HEK293T (cell line): ENCODE measurements around the gene RSRC1.

Source experiments
- ARNT ChIP-seq: fragments of 450-650 bp; IDR thresholded peaks from 2 replicates; pipeline ENCODE4 v1.6.1; 2017; ENCODE audit warnings: mild to moderate bottlenecking
- CTBP1 ChIP-seq: fragments of 450-650 bp; IDR thresholded peaks from 2 replicates; pipeline ENCODE4 v1.6.1; 2016; ENCODE audit warnings: borderline replicate concordance
- FOXK2 ChIP-seq: fragments of 450-650 bp; IDR thresholded peaks from 2 replicates; pipeline ENCODE4 v1.6.1; 2016; ENCODE audit warnings: mild to moderate bottlenecking
- FOXM1 ChIP-seq: fragments of 450-650 bp; IDR thresholded peaks from 2 replicates; pipeline ENCODE4 v1.6.1; 2017; ENCODE audit warnings: mild to moderate bottlenecking, borderline replicate concordance
- HDGF ChIP-seq: fragments of 450-650 bp; IDR thresholded peaks from 2 replicates; pipeline ENCODE4 v1.6.1; 2017; ENCODE audit warnings: antibody characterized with exemption, borderline replicate concordance
- L3MBTL2 ChIP-seq: fragments of 450-650 bp; conservative IDR thresholded peaks from 2 replicates; pipeline ENCODE4 v1.6.1; 2016; ENCODE audit warnings: mild to moderate bottlenecking
- NFRKB ChIP-seq: fragments of 450-650 bp; IDR thresholded peaks from 2 replicates; pipeline ENCODE4 v1.6.1; 2016; ENCODE audit warnings: mild to moderate bottlenecking, moderate library complexity
- SP1 ChIP-seq: fragments of 450-650 bp; IDR thresholded peaks from 2 replicates; pipeline ENCODE4 v1.6.1; 2017
- SUZ12 ChIP-seq: fragments of 450-650 bp; IDR thresholded peaks from 2 replicates; pipeline ENCODE4 v1.6.1; 2016; ENCODE audit warnings: mild to moderate bottlenecking
- ZNF384 ChIP-seq: fragments of 450-650 bp; IDR thresholded peaks from 2 replicates; pipeline ENCODE4 v1.6.1; 2016

GRCh38 chr3:158405507-158405906, 295.6 kb downstream of the RSRC1 start:
- TF ChIP-seq HDGF (no peak), SUZ12 (no peak), SP1 (no peak), FOXM1 (no peak), ARNT (no peak), FOXK2 (no peak), ZNF384 (no peak), CTBP1 (no peak), NFRKB (no peak), L3MBTL2 (no peak)
